Activated gamma-delta T cell treated with Interleukin-2 at 50 U/mL for 16 hours (primary cell): ENCODE data around the gene SPNS2.

ENCODE experiments used
- DNase-seq: peaks from one replicate; pipeline ENCODE4 v3.0.0-alpha.2; 2020

SPNS2 gene

DNA sequence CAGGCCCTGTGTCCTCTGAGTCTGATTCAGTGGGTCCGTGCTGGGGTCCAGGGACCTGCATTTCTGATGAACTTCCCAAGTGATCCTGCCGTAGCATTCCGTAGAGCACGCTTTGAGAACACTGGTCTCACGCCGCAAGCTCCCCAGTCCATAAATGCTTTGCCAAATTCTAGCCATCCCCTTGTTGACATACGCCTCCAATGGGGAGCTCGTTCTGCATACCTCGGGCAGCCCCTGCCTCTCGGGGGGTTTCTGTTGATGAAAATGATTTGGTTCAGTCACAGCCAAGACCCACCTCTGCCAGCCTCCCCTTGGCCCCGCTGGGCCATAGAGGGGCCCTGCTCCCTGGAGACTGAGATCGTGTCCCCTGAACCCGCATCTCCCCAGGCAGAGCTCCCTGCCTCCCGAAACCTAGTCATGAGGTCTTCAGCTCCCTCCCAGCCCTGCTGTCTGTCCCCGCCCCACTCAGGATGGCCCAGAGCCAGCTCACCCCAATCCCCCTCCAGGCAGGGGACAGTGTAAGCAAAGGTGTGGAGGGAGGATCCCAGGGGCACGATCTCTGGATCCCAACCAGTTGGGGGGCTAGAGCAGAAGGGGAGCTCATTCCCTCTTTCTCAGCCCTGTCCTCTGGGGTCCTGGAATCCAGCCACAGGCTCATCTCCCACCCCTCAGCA is 16.2 kb upstream of the SPNS2 start:
- DNase-seq, result no peak

DNA sequence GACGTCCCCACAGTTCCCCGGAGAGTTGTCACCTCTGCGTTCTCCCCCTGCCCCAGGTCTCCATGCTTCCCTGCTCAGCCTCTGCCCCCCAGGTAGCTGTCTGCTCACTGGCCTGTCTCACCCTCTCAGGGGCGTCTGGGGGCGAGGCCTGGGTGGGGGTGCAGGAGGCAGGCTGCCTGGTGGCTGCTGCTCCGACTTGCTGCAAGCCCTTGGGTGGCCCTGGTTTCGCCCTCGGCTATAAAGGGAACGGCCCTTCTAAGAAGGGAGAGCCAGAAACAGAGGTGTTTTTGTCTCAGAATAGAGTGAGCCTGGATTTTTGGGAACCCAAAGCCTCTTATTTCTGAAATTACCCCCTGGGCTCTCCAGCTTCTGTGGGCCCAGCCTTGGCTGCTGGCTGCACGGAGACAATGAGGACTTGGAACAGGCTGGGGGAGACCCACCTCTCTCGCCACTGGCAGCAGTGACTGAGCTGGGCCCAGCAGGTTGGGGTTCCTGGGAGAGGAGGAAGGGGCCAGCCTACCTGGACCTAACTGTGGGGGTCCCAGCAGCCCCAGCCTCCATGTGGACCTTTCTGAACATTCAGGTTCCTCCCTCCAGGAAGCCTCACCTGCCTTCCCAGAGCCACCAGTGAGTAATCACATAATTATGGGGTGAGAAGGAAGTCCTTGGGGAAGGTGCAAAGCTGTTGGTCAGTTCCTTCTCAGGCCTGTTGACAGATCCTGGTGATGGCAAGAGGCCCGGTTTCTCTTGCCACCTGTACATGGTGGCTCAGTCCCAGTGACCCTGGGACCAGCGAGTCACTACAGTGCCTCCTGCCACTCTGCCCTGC is 15.5 kb upstream of the SPNS2 start:
- no peak for DNase-seq

DNA sequence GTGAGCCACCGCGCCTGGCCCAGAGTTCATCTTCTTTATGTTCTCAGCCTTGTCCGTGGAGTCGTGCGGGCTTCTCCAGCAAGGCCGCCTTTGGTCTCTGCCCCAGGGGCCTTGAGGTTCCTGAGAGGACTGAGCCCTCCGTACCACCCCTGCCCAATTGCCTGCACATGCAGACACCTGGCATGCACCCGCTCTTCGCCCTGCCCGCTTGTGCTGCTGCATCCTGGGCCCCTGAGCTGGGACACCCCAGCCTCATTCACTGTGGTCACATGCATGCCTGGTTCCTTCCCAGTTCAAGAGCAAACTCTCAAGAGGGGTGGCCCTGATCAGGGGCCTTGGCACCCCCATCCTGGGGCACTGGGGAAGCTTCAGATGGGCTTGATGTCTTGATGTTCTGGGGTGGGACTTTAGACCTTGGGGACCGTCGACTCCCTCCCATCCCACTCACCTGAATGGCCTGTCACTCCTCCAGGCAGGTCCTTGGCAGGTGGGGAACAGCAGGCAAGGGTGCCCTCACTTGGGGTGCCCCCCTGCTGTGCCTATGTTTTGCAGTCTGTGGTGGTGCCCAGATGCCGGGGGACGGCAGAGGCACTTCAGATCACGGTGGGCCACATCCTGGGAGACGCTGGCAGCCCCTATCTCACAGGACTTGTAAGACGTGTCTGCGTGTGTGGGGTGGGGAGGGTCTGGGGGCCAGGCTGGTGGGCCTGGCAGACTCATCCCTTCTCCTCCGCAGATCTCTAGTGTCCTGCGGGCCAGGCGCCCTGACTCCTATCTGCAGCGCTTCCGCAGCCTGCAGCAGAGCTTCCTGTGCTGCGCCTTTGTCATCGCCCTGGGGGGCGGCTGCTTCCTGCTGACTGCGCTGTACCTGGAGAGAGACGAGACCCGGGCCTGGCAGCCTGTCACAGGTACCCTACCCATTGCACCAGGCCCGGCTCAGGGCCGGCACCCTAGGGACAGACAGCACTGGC is 12.7 kb upstream of the SPNS2 start:
- DNase-seq, result peak; percentile 66

DNA sequence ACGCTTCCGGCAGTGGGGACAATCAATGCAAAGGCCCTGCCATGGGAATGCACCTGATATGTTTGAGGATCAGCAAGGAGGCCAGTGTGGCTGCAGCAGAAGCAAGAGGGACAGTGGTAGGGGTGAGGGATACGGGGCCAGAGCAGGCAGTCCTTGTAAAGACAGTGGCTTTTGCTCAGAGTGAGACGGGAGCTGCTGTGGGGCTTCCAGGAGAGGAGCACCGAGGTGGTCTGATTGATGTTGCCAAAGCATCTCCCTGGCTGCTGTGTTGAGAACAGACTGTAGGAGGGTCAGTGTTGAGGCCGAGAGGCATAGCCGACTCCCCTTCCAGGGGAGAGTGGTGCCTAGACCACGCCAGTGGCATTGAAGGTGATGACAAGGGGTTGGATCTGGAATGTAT is 11.4 kb upstream of the SPNS2 start:
- no peak for DNase-seq

DNA sequence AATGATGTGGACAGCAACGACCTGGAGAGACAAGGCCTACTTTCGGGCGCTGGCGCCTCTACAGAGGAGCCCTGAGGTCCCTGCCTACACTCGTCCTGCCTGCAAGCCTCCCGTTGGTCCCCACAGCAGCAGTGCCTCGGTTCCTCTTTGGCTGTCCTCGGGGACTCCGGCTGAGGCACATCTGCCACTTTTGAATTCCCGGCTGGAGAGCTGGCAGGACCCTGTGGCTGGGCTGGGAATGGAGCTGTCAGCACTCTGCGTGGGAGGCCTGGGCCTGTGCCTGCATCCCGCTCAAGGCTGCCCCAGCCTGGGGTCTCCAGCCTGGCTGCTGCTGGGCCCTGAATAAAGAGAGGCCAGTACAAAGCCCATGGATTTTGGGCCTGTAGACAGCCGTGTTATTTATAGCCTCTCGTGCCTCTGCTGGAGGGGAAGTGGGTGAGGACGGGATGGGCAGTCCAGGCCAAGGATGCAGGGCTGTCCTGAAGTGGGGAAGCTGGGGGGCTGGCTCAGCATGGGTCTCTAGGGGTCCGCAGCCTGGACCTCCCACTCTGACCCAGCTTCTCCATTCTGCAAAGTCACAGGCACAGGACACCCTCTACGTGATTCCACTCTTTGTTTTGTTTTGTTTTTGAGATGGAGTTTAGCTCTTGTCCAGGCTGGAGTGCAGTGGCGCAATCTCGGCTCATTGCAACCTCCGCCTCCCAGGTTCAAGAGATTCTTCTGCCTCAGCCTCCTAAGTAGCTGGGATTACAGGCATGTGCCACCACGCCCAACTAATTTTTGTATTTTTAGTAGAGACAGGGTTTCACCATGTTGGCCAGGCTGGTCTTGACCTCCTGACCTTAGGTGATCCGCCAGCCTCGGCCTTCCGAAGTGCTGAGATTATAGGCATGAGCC is 10.6 kb upstream of the SPNS2 start:
- no peak for DNase-seq

DNA sequence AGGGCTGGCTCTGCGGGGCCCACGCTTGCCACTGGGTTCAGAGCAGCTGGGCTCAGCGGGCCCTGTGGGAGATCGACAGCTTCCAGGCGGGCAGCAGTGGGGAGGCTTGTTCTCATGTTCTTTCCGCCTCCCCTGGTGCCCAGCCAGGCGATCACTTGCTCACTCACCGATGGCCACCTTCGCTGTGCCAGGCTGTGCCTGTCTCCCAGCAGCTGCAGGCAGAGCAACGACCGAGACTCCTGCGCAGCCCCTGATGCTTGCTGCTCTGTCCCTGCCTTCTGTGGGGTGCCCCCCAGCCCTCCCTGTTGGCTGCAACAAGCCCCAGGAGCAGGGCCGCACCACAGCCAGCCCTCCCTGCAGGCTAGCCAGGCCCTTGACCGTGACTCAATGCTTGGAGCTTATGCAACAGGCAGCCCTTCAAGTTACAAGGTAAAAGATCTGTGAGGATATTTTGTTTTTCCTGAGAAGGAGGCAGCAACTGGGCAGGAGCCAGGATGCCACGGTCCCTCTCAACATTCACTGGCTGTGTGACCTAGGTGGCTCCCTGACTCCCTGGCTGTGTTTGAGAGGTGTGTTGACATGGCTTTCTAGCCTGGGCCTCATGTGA is 9.6 kb upstream of the SPNS2 start:
- no peak for DNase-seq

DNA sequence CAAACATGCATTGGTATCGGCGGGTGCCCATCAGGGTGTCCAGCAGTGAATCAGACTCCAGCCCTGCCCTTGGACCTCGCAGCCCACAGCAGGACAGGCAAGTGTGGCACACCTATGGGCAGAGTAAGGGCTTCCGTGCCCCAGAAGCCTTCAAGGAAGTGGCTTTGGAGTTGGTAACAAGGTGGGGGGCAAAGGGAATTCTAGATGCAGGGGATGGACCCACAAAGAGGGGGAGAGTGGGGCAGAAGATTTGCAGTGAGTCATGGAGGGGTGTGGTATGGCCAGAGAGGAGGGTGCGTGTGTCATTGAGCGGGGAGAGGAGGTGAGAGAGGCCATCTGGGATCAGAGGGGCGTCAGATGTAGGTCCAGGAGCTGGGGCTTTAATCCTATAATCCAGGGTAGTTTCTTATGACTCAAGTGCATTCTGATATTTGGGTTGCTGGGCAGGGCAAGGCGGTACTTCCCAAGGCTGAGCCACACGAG is 8.5 kb upstream of the SPNS2 start:
- DNase-seq, result no peak

DNA sequence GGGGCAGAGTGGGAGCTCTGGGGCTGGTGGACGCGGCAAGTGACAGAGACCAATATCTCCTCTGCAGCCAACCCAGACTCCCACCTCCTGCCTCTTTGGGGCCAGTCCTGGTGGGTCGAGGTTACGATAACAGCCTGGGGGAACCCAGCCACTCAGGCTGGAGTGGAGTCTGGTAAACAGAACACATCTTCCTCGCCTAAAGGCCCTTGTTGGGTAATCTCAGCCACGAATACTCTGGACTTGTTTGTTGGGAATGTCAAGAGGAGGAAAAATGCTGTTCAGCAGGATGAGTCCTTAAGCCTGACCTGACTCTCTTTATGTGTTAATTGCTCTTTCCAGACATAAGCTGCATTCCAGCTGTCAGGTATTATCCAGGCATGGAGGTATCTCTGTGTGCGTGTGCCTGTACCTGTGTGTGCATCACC is 8.0 kb upstream of the SPNS2 start:
- DNase-seq, result no peak

DNA sequence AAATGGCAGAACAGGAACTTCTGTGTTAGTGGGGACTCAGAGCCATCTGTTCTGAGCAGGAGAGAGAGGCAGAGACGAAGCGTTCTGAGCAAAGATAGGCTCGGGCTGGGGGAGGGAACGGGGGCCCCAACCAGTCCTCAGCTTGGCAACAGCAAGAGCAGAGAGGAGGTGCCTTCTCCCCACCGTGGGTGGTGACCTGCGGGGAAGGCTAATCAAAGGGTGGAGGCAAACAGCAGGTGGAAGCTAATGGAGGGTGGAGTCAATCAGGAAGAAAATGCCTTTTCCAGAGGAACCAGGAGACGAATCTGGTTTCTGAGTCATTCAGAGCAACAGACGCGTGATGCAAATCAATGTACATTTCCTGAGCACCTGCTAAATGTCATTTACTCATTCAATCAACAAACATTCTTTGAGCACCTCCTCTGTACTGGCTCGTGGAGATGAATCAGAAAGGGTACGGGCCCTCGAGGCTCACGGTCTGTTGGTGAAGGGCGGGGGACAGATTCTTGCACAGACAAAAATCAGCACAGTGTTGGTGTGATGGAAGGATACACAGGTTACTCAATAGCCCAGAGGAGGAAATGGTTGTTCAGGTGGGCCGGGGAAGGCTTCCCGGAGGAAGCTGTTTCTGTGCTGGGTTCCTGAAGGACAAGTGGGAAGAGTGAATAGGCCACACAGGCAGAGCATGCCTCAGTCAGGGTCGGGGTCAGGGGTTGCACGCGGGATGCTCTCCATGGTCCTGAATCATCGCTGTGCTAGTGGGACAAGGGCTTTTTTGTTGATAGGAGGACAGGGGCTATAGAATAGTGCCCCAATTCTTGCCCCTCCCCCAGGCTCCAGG is 5.7 kb upstream of the SPNS2 start:
- DNase-seq, result peak; percentile 19

DNA sequence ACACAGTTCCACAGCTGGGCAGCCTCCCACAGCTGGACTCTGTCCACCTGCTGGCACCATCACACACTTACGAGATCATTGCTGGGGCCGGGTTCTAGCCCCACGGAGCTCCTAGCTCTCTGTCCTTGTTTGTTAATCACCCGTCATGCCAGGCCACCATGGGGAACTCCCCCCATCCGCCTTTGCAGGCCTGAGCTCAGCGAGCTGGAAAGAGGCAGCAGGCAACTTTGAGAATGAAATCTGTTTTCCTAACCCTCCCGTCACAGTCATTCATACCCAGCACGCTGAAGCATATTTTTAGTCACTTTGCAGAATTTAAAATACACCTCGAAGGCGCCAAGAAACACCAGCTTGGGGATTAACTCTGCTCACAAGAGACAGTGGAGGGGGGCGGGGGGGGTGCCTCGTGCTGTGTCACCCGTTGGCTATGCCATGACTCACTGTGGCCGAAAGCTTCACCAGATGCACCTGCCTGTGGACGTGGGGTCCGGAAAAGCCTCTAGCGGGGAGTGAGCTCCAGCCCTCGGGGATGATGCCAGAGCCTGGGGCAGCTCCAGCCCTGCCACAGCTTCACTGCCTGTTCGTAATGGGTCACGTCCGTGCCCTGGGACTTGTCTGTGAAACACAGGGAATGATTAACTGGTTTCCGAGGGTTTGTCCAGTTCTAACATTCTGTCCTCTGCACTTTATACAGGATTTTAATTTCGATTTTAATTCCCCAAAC is 1.4 kb upstream of the SPNS2 start:
- DNase-seq, result no peak

DNA sequence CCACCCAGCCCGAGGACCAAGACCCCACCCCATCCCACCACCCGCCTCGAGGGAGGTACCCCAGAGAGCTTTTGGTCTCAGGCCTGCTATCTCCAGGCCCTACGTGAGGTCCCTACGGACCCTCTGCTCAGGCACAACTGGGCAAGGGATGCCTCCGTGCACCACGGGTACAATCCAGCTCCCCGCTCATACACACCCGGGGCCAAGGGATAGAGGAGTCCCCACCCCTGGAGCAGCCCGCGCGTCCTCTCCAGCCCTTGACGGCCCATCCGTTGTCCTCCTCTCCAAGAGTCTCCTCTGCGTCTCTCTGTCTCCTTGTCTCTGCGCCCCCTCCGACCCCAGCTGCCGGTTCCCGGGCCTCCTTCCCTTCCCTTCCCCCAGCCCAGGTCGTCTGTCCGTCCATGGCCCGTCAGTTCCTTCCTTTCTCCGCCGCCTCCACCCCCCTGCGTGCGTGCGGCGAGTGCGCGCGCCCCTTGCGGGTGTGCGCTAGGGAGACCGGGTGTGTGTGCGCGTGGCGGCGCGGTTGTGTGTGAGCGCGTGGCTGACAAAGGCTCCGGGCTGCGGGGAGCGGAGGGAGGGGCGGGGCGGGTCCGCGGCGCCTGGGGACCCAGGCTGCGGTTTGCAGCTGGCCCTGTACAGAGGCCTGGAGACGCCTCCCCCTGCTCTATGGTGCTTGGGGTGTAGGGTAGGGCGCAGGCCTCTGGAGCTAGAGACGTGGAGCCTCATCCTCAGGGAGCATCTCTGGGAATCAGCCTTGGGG is 930 bp downstream of the SPNS2 start:
- peak; percentile 12 for DNase-seq

DNA sequence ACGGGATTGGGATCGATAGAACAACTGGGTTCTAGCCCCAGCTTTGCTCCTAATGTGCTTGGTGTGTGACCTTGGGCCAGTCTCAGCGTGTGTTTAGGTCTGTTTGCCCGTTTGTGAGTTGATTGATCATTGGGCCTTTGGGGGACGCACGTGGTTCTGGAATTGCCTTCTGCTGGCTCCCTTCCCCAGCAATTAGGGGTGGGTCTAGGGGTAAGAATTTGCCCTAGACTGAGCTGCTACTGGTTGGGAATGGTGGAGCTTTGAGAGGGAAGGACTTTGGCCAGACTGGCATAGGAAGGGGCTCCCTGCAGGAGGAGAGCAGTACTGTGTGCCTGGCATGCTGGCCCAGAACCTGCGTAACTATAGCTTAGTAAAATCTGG is 1.5 kb downstream of the SPNS2 start:
- no peak for DNase-seq

DNA sequence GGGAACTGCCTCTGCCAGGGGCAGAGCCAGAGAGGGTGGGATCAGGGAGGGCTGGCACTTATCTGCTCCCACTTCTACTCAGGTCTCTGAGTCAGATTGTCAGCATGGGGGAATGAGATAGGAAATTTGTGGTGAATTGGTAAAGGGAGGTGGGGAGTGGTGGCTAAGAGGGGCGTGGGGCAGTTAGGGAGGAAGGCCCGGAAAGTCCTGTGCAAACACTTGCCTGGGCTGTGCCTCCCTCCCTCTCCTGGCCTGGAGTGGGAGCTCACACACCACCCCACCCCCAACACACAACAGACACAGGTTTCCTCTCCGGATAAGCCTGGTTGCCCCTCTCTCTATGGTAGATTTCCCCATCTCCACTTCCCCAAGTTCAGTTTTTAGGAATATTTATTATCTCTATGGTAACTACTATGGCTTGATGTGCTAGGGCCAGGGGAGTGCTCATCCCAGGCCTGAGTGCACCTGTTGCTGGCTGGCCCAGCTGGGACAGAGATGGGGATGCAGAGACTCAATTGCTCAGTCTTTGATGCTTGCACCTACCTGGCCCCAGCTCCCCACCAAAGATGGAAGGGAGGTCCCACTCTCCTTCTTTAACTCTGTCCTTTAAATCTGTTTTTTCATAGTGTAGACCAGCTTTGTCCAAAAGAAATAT is 2.7 kb downstream of the SPNS2 start:
- DNase-seq, result no peak

DNA sequence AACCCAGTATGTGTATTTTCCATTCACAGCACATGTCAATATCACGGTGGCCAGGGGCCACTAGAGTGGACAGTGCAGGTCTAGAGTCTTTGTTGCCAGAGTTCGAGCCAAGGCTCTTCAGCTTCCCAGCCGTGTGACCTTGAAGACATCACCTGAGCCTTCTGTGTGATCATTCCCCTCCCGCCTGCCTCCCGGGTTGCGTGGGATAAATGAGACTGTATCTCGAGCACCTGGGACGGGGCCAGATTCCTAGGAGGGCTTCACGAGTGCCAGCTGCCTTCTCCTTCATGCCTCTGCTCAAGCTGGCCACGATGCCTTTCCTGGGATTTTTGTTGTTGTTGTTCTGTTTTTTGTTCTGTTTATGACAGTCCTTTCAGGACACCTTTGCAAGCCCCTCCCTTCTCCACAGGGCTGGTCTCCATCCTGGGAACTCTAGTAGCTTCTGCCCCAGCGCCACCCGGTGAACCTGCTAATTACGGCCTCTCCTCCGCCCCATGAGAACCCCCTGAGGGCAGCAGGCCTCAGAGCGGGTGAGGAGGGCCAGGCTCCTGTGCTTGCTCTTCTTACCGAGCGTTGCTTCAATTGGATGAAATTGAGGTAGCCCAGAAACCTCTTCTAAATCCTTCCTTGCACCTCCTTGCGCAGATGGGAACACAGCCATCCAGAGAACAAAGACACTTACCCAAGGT is 3.9 kb downstream of the SPNS2 start:
- no peak for DNase-seq

DNA sequence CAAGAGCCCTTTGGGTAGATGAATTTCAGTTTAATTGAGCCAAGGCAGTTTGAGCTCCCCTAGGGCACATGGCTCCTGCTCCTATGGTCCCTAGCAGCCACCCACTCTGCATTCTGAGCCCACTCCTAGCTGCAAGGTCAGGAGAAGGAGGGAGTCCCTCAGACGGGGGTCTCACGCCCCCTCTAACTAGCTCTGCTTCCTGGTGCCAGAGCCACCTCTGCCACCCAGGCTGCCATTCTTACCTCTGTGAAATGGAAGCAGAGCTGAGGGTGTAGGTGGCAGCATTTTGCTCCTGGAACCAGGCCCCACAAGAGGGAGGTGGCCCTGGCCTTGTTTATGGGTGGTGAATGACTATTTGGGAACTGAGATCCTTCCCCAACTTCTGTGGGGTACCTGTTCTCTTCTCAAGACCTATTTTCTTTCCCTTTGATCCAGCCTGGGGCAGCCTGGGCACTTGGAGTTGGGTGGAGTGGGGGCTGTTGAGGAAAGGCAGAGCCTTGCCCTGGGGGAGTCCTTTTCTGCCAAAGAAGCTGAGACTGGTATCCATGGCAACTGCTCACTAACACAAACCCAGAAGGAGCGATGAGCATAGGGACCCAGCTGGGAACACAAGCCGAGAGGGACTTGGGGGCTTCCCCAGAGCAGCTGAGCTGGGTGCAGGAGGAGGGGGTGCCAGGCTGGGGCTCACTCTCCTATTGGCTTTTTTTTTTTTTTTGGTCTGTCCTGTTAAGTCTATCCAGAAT is 4.8 kb downstream of the SPNS2 start:
- no peak for DNase-seq

DNA sequence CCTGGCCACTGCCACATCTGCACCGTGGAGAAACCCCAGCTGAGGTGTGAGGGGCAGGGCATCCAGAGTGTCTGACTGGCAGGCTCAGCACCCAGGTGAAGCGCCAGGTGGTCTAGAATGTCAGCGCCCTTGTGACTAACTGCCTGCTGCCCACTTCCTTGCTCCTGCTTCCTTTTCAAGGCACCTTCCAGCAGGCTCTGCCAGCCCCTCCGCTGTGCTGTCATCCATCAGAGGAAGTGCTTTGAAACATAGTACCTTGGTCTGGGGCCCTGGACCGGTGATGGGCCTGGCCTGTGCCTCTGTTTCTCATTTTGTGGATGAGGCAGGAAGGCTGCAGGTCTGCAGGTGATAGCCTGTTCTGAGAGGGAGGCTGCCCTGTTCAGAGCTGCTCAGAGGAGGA is 5.5 kb downstream of the SPNS2 start:
- DNase-seq, result no peak

DNA sequence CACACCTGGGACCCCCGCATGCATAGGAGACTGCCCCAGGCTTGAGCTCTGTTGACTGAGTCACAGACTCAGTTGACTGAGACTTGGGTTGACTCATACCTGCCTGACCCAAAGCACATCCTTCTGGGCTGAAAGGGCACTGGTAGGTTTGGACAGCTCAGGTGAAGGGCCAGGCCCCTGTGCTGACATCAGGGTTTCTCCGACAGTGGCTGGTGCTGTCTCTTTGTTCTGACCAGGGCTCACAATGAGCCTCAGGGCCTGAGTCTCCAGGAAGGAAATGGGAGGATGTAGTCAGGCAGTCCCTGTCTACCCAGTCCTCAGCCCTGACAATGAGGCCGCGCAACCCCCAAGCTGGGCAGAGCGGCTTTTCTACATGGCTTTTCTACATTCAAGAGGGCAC is 6.5 kb downstream of the SPNS2 start:
- no peak for DNase-seq
